Common myeloid progenitor, CD34-positive (primary cell): ENCODE measurements around the gene MYOG.

Experiments
- CTCF ChIA-PET: fragments of 350-600 bp; sonication (Branson Sonifier 250); formaldehyde crosslinking; loops from one replicate; lab custom pipeline; 2021; ENCODE audit warnings: antibody characterized with exemption; lab: Charles Lee
- POLR2A ChIA-PET: fragments of 350-600 bp; sonication (Branson Sonifier 250); formaldehyde crosslinking; loops from one replicate; lab custom pipeline; 2021; ENCODE audit warnings: antibody characterized with exemption; lab: Charles Lee
- DNase-seq, 3 donors: peaks; one replicate each; pipeline versions ENCODE4 v3.0.0 to v3.0.0-alpha.2; 2013
- H3K27ac ChIP-seq, 2 experiments: 1 replicate in 1 of 2; 2 replicates in 1 of 2; pipeline ENCODE4 v1.7.0; 2013; ENCODE audit warnings: inconsistent platforms in 2 of 2, low read length in 2 of 2, mild to moderate bottlenecking in 2 of 2, low read depth in 1 of 2, moderate library complexity in 1 of 2; ENCODE audit not compliant: severe bottlenecking in 2 of 2, insufficient read depth in 1 of 2, poor library complexity in 1 of 2
- H3K27me3 ChIP-seq, 5 experiments: replicated peaks in 2 of 5; 1 replicate in 3 of 5; 2 replicates in 2 of 5; pipeline versions ENCODE4 v1.6.1 to v1.7.0; 2013; ENCODE audit warnings: low read length in 4 of 5, mild to moderate bottlenecking in 2 of 5, moderate library complexity in 2 of 5, inconsistent platforms in 1 of 5; ENCODE audit not compliant: insufficient read depth in 5 of 5, control insufficient read depth in 4 of 5
- H3K36me3 ChIP-seq, 4 experiments: 1 replicate in 2 of 4; 2 replicates in 2 of 4; pipeline versions ENCODE4 v1.6.1 to v1.7.0; 2013; ENCODE audit warnings: low read length in 3 of 4, control low read depth in 1 of 4, mild to moderate bottlenecking in 1 of 4; ENCODE audit not compliant: control insufficient read depth in 4 of 4, insufficient read depth in 4 of 4
- H3K4me1 ChIP-seq, 4 experiments: 1 replicate in 3 of 4; 2 replicates in 1 of 4; pipeline versions ENCODE4 v1.6.1 to v1.7.1; 2013; ENCODE audit warnings: low read length in 3 of 4, mild to moderate bottlenecking in 3 of 4, control low read depth in 1 of 4, inconsistent platforms in 1 of 4, moderate library complexity in 1 of 4; ENCODE audit not compliant: control insufficient read depth in 4 of 4, insufficient read depth in 4 of 4; ENCODE audit errors: control extremely low read depth in 1 of 4
- H3K4me3 ChIP-seq, 7 experiments: 1 replicate in 4 of 7; 2 replicates in 3 of 7; pipeline versions ENCODE4 v1.5.1 to v1.7.0; 2013; ENCODE audit warnings: mild to moderate bottlenecking in 7 of 7, low read length in 6 of 7, moderate library complexity in 6 of 7, inconsistent platforms in 2 of 7, low read depth in 2 of 7, control low read depth in 1 of 7; ENCODE audit not compliant: insufficient read depth in 4 of 7, control insufficient read depth in 1 of 7; ENCODE audit errors: extremely low read depth in 1 of 7
- H3K9me3 ChIP-seq, 5 experiments: 1 replicate in 4 of 5; 2 replicates in 1 of 5; pipeline versions ENCODE4 v1.6.1 to v1.7.1; 2013; ENCODE audit warnings: low read length in 4 of 5, mild to moderate bottlenecking in 2 of 5, inconsistent platforms in 1 of 5, low read depth in 1 of 5, moderate library complexity in 1 of 5; ENCODE audit not compliant: control insufficient read depth in 4 of 5, insufficient read depth in 2 of 5; ENCODE audit errors: control extremely low read depth in 1 of 5
- WGBS: methylation state at CpG from one replicate; pipeline ENCODE4 v1.1.5; 2013; ENCODE audit not compliant: insufficient coverage; 5-methylcytosine and 5-hydroxymethylcytosine counted together

The MYOG gene

GRCh38 chr1:203063287-203063686 lies 22.5 kb downstream of the MYOG start:
- 16% methylated on average over 3 of the region's 8 CpGs for WGBS
- DNase-seq, result peak in 2 of 3 donors; percentile 40 to 42
- H3K36me3 ChIP-seq, result no peaks in the 10 kb centered on the region
- peaks cover 2 to 32% (median 16%) of the 10 kb centered on the region in 4 experiments for H3K4me1 ChIP-seq
- no peak overlapping the region for H3K4me3 ChIP-seq
- no peak overlapping the region for H3K27ac ChIP-seq
- H3K9me3 ChIP-seq, result no peaks in the 10 kb centered on the region
- CTCF ChIA-PET, result interaction anchor here (1.1 to 3.3 kb wide), 6 partner anchors 10 to 102 kb away, joined by 3 to 17 read pairs (median 4); no protein-coding TSS in a partner anchor
- POLR2A ChIA-PET, result no interaction called here
- peaks cover 0 to 2% (median 0%) of the 10 kb centered on the region in 5 experiments for H3K27me3 ChIP-seq

- no peaks in the 10 kb centered on the region for H3K27me3 ChIP-seq
- POLR2A ChIA-PET, result no interaction called here
- DNase-seq, result no peak
- no peak overlapping the region for H3K4me3 ChIP-seq
- CTCF ChIA-PET, result interaction anchor here (1.0 to 9.2 kb wide), 3 partner anchors 8 to 161 kb away, joined by 3 to 88 read pairs (median 4); no protein-coding TSS in a partner anchor
- no peak overlapping the region for H3K27ac ChIP-seq
- WGBS, result 97% methylated on average over 11 of the region's 11 CpGs
- no peaks in the 10 kb centered on the region for H3K36me3 ChIP-seq
- H3K4me1 ChIP-seq, result peaks cover 2 to 35% (median 23%) of the 10 kb centered on the region in 4 experiments
- H3K9me3 ChIP-seq, result no peaks in the 10 kb centered on the region
Measured at GRCh38 chr1:203060115-203060514, 25.7 kb downstream of the MYOG start.

- Histone ChIP-seq H3K36me3 (no peaks in the 10 kb centered on the region), H3K9me3 (no peaks in the 10 kb centered on the region), H3K4me1 (peaks cover 2 to 35% (median 23%) of the 10 kb centered on the region in 4 experiments), H3K27me3 (no peaks in the 10 kb centered on the region), H3K4me3 (no peak overlapping the region), H3K27ac (no peak overlapping the region)
- ChIA-PET POLR2A (no interaction called here), CTCF (interaction anchor here (0.7 to 9.2 kb wide), 6 partner anchors 9 to 161 kb away, joined by 3 to 88 read pairs (median 4); no protein-coding TSS in a partner anchor)
- 76% methylated on average over 2 of the region's 2 CpGs for WGBS
- no peak for DNase-seq
Measured at GRCh38 chr1:203059485-203059884, 26.3 kb downstream of the MYOG start.

GRCh38 chr1:203058676-203058935 lies 27.2 kb downstream of the MYOG start:
- ChIA-PET POLR2A (no interaction called here), CTCF (interaction anchor here (1.0 to 9.2 kb wide), 6 partner anchors 16 to 286 kb away, joined by 3 to 88 read pairs (median 4); no protein-coding TSS in a partner anchor)
- Histone ChIP-seq H3K36me3 (no peaks in the 10 kb centered on the region), H3K9me3 (no peaks in the 10 kb centered on the region), H3K4me1 (peaks cover 2 to 33% (median 22%) of the 10 kb centered on the region in 4 experiments), H3K27ac (no peak overlapping the region), H3K27me3 (peaks cover 0 to 1% (median 0%) of the 10 kb centered on the region in 5 experiments), H3K4me3 (no peak overlapping the region)
- DNase-seq, result peak in 2 of 3 donors; percentile 35 to 38
- 80% methylated on average over 1 of the region's 1 CpG for WGBS

- WGBS, result 32% methylated on average over 8 of the region's 10 CpGs
- POLR2A ChIA-PET, result no interaction called here
- peak in 1 of 3 donors; percentile 10 for DNase-seq
- Histone ChIP-seq H3K9me3 (no peaks in the 10 kb centered on the region), H3K27ac (no peak overlapping the region), H3K4me1 (peaks cover 0 to 28% (median 19%) of the 10 kb centered on the region in 4 experiments), H3K36me3 (no peaks in the 10 kb centered on the region), H3K4me3 (no peak overlapping the region), H3K27me3 (peaks cover 0 to 1% (median 0%) of the 10 kb centered on the region in 5 experiments)
- CTCF ChIA-PET, result interaction anchor here (1.0 to 9.2 kb wide), 7 partner anchors 9 to 286 kb away, joined by 3 to 88 read pairs (median 5); no protein-coding TSS in a partner anchor
Measured at GRCh38 chr1:203057911-203058675, 27.7 kb downstream of the MYOG start.

- WGBS, result 95% methylated on average over 6 of the region's 6 CpGs
- DNase-seq, result no peak
- POLR2A ChIA-PET, result no interaction called here
- no peaks in the 10 kb centered on the region for H3K9me3 ChIP-seq
- no peak overlapping the region for H3K4me3 ChIP-seq
- H3K4me1 ChIP-seq, result peaks cover 0 to 25% (median 20%) of the 10 kb centered on the region in 4 experiments
- H3K36me3 ChIP-seq, result no peaks in the 10 kb centered on the region
- CTCF ChIA-PET, result interaction anchor here (0.9 to 9.2 kb wide), 6 partner anchors 14 to 116 kb away, joined by 3 to 88 read pairs (median 3); no protein-coding TSS in a partner anchor
- peaks cover 0 to 5% (median 0%) of the 10 kb centered on the region in 5 experiments for H3K27me3 ChIP-seq
- no peak overlapping the region for H3K27ac ChIP-seq
Measured at GRCh38 chr1:203056516-203056915, 29.3 kb downstream of the MYOG start.

- Histone ChIP-seq H3K4me3 (no peak overlapping the region), H3K27me3 (peaks cover 0 to 8% (median 0%) of the 10 kb centered on the region in 5 experiments), H3K27ac (no peak overlapping the region), H3K4me1 (peaks cover 0 to 25% (median 20%) of the 10 kb centered on the region in 4 experiments), H3K9me3 (no peaks in the 10 kb centered on the region), H3K36me3 (no peaks in the 10 kb centered on the region)
- POLR2A ChIA-PET, result no interaction called here
- no peak for DNase-seq
- 93% methylated on average over 7 of the region's 7 CpGs for whole genome bisulfite sequencing
- CTCF ChIA-PET, result interaction anchor here (0.9 to 9.2 kb wide), 8 partner anchors 9 to 169 kb away, joined by 3 to 88 read pairs (median 3); no protein-coding TSS in a partner anchor
Measured at GRCh38 chr1:203056012-203056411, 29.8 kb downstream of the MYOG start.
